SK-N-SH (cell line): Measurements from ENCODE around the gene FMNL2. TPM values are rescaled to one million over a fixed set of nuclear protein-coding genes. Genes with fewer than 3 reads are reported as not detected.

ENCODE experiments used
- CTCF ChIA-PET: fragments of 300-600, 350-600 bp; formaldehyde crosslinking; extraction: SDS; loops from one replicate; lab custom pipeline; 2021; lab: Yijun Ruan, JAX
- POLR2A ChIA-PET: fragments of 350-600 bp; sonication (Branson Sonifier 250); formaldehyde crosslinking; extraction: SDS; loops from one replicate; lab custom pipeline; 2020; ENCODE audit warnings: antibody characterized with exemption, inconsistent platforms; lab: Yijun Ruan, JAX
- DNase-seq: peaks from one replicate; pipeline ENCODE4 v3.0.0; 2012
- H2AFZ ChIP-seq: fragments of 200-600 bp; sonication (generic); 2 replicates; pipeline ENCODE4 v1.8.1; 2016; ENCODE audit warnings: antibody characterized with exemption, mild to moderate bottlenecking, low read depth
- H3F3A ChIP-seq: fragments of 200-600 bp; sonication (generic); replicated peaks from 2 replicates; pipeline ENCODE3; 2016; ENCODE audit warnings: antibody characterized with exemption, mild to moderate bottlenecking; ENCODE audit not compliant: insufficient read depth
- H3K27ac ChIP-seq, 2 experiments: fragments of 200-500 bp in 1 of 2; fragments of 200-600 bp in 1 of 2; sonication (Bioruptor generic) in 1 of 2; sonication (generic), shearing (Covaris generic) in 1 of 2; 2 replicates each; pipeline versions ENCODE4 v1.5.1 to v1.6.1; 2014 to 2016; ENCODE audit warnings: low read depth in 2 of 2, inconsistent platforms in 1 of 2, low read length in 1 of 2, mild to moderate bottlenecking in 1 of 2, mixed read lengths in 1 of 2
- H3K27me3 ChIP-seq: fragments of 200-600 bp; sonication (generic), shearing (Covaris generic); 2 replicates; pipeline ENCODE4 v1.6.1; 2016; ENCODE audit warnings: mixed run types; ENCODE audit not compliant: insufficient read depth
- H3K36me3 ChIP-seq, 2 experiments: fragments of 200-500 bp in 1 of 2; fragments of 200-600 bp in 1 of 2; sonication (Bioruptor generic) in 1 of 2; sonication (generic) in 1 of 2; replicated peaks in 1 of 2; 2 replicates each; pipeline versions ENCODE3 to v1.5.1; 2014 to 2016; ENCODE audit warnings: low read length in 1 of 2, mild to moderate bottlenecking in 1 of 2; ENCODE audit not compliant: insufficient read depth in 2 of 2, control insufficient read depth in 1 of 2
- H3K4me1 ChIP-seq, 2 experiments: fragments of 200-500 bp in 1 of 2; fragments of 200-600 bp in 1 of 2; sonication (Bioruptor generic) in 1 of 2; sonication (generic), shearing (Covaris generic) in 1 of 2; 2 replicates each; pipeline versions ENCODE4 v1.5.1 to v1.6.1; 2014 to 2016; ENCODE audit warnings: low read depth in 1 of 2, low read length in 1 of 2, mixed run types in 1 of 2; ENCODE audit not compliant: insufficient read depth in 2 of 2, control insufficient read depth in 1 of 2
- H3K4me2 ChIP-seq: fragments of 200-600 bp; sonication (generic), shearing (Covaris generic); 2 replicates; pipeline ENCODE4 v1.6.1; 2017; ENCODE audit warnings: mixed run types
- H3K4me3 ChIP-seq, 2 experiments: fragments of 200-500 bp in 1 of 2; fragments of 200-600 bp in 1 of 2; sonication (Bioruptor generic) in 1 of 2; sonication (generic), shearing (Covaris generic) in 1 of 2; 2 replicates each; pipeline versions ENCODE4 v1.5.1 to v1.8.1; 2014 to 2016; ENCODE audit warnings: low read depth in 2 of 2, inconsistent platforms in 1 of 2, low read length in 1 of 2, mild to moderate bottlenecking in 1 of 2, mixed read lengths in 1 of 2, moderate library complexity in 1 of 2
- H3K79me2 ChIP-seq: fragments of 200-600 bp; sonication (generic); 2 replicates; pipeline ENCODE4 v1.8.1; 2017; ENCODE audit warnings: mild to moderate bottlenecking; ENCODE audit not compliant: insufficient read depth
- H3K9ac ChIP-seq: fragments of 200-600 bp; sonication (generic); 2 replicates; pipeline ENCODE4 v1.6.1; 2017; ENCODE audit warnings: mixed run types
- H3K9me2 ChIP-seq: fragments of 200-600 bp; sonication (generic); 2 replicates; pipeline ENCODE4 v1.6.1; 2017; ENCODE audit warnings: mixed run types
- H3K9me3 ChIP-seq: fragments of 200-600 bp; sonication (generic); 2 replicates; pipeline ENCODE4 v1.6.1; 2017; ENCODE audit warnings: mixed run types, mild to moderate bottlenecking, moderate library complexity
- H4K20me1 ChIP-seq: fragments of 200-600 bp; sonication (generic); 2 replicates; pipeline ENCODE4 v1.6.1; 2017; ENCODE audit warnings: mild to moderate bottlenecking, mixed run types; ENCODE audit not compliant: insufficient read depth
- ELF1 ChIP-seq: IDR thresholded peaks from 2 replicates; pipeline ENCODE4 v1.4.0; 2012
- EZH2phosphoT487 ChIP-seq: fragments of 200-600 bp; sonication (generic); IDR thresholded peaks from 2 replicates; pipeline ENCODE4 v1.6.1; 2017; ENCODE audit warnings: low read depth, mixed run types, mild to moderate bottlenecking, antibody characterized with exemption, moderate library complexity, borderline replicate concordance
- FOXM1 ChIP-seq: IDR thresholded peaks from 2 replicates; pipeline ENCODE4 v1.4.0; 2012; ENCODE audit warnings: low read depth, mild to moderate bottlenecking
- GABPA ChIP-seq: IDR thresholded peaks from 2 replicates; pipeline ENCODE4 v1.4.0; 2012; ENCODE audit warnings: low read depth, mild to moderate bottlenecking
- MAX ChIP-seq: IDR thresholded peaks from 2 replicates; pipeline ENCODE4 v1.4.0; 2012; ENCODE audit warnings: low read depth
- PBX3 ChIP-seq: IDR thresholded peaks from 2 replicates; pipeline ENCODE4; 2012
- POLR2AphosphoS5 ChIP-seq: IDR thresholded peaks from 2 replicates; pipeline ENCODE4 v1.6.1; 2012; ENCODE audit warnings: low read depth, low read length
- RAD21 ChIP-seq: IDR thresholded peaks from 2 replicates; pipeline ENCODE4 v1.6.1; 2012; ENCODE audit warnings: mild to moderate bottlenecking, low read length
- RCOR1 ChIP-seq: fragments of 150-350 bp; IDR thresholded peaks from 2 replicates; pipeline ENCODE4 v1.6.1; 2017; ENCODE audit warnings: antibody characterized with exemption, low read length
- REST ChIP-seq: IDR thresholded peaks from 2 replicates; pipeline ENCODE4 v1.6.1; 2012; ENCODE audit warnings: mild to moderate bottlenecking, low read depth, low read length, moderate library complexity
- SIN3A ChIP-seq: IDR thresholded peaks from 2 replicates; pipeline ENCODE4 v1.6.1; 2012; ENCODE audit warnings: low read depth, mild to moderate bottlenecking, low read length, moderate library complexity, borderline replicate concordance
- TAF1 ChIP-seq: IDR thresholded peaks from 2 replicates; pipeline ENCODE4 v1.6.1; 2012; ENCODE audit warnings: low read depth, mild to moderate bottlenecking, low read length, moderate library complexity, borderline replicate concordance
- TEAD4 ChIP-seq: IDR thresholded peaks from 2 replicates; pipeline ENCODE4 v1.4.0; 2012; ENCODE audit warnings: mild to moderate bottlenecking, borderline replicate concordance; ENCODE audit not compliant: insufficient read depth
- USF1 ChIP-seq: IDR thresholded peaks from 2 replicates; pipeline ENCODE4 v1.4.0; 2012; ENCODE audit warnings: low read depth, borderline replicate concordance
- WGBS: methylation state at CpG from one replicate; pipeline ENCODE4 v1.1.6; 2017; ENCODE audit warnings: low lambda C conversion rate; 5-methylcytosine and 5-hydroxymethylcytosine counted together
- polyA plus RNA-seq, 3 experiments: library from polyadenylated mRNA; depleted of rRNA; stranded (reverse); fragments of >200 nt; gene quantifications; 2 replicates each; pipeline ENCODE4 v1.2.3, GENCODE V29; 2012

Gene FMNL2
- polyA plus RNA-seq, 1 of the 3 experiments (the other 2 are of a cell fraction) = 14.5 TPM

- Histone ChIP-seq H3K79me2 (no peaks in the 10 kb centered on the region), H3K36me3 (peaks cover 26 to 62% of the 10 kb centered on the region in 2 experiments), H3K27ac (no peak overlapping the region), H3K27me3 (no peaks in the 10 kb centered on the region), H3K4me3 (no peak overlapping the region), H3K9ac (no peak overlapping the region), H3K9me3 (no peaks in the 10 kb centered on the region), H3K4me2 (no peak overlapping the region), H4K20me1 (no peaks in the 10 kb centered on the region), H3K4me1 (no peaks in the 10 kb centered on the region), H2AFZ (no peak overlapping the region), H3K9me2 (no peaks in the 10 kb centered on the region)
- DNase-seq = no peak
- ChIA-PET POLR2A (no interaction called here), CTCF (interaction anchor here (0.7 to 2.2 kb wide), 4 partner anchors 32 to 462 kb away, joined by 3 to 7 read pairs (median 5); partner anchors contain the start of gene STAM2)
- no peak for TF ChIP-seq PBX3
- no peak for TF ChIP-seq TEAD4
- TF ChIP-seq USF1 = no peak
- TF ChIP-seq GABPA = no peak
- TF ChIP-seq RAD21 = no peak
- no peak for TF ChIP-seq RCOR1
- TF ChIP-seq REST = no peak
- TF ChIP-seq FOXM1 = no peak
- no peak for TF ChIP-seq MAX
- no peak for TF ChIP-seq TAF1
- TF ChIP-seq ELF1 = no peak
- no peak for TF ChIP-seq EZH2phosphoT487
- TF ChIP-seq POLR2AphosphoS5 = no peak
- no peak for TF ChIP-seq SIN3A
- TF ChIP-seq, all 33 proteins: peak for 0
- no peaks in the 10 kb centered on the region for H3F3A ChIP-seq
- WGBS = 82% methylated on average over 8 of the region's 8 CpGs
Observed at GRCh38 chr2:152638590-152638989, 303.6 kb downstream of the FMNL2 start.
